Measurements from ENCODE around the gene AP2A2.
"Not testable (repeated sequence)": the region's sequence is repeated elsewhere in the genome, so short reads cannot be mapped to it uniquely, and the experiment has no call there.

The AP2A2 gene

GRCh38 chr11:1000357-1001278 lies 74.9 kb downstream of the AP2A2 start:
- DNase-seq, result no peak

- no peak for DNase-seq
Measured at GRCh38 chr11:1001617-1002405, 76.1 kb downstream of the AP2A2 start.

GRCh38 chr11:1002406-1002984 lies 76.8 kb downstream of the AP2A2 start:
- DNase-seq, result no peak

GRCh38 chr11:1003159-1003558 lies 77.5 kb downstream of the AP2A2 start:
- DNase-seq, result no peak

- no peak for DNase-seq
Measured at GRCh38 chr11:1005928-1006327, 80.3 kb downstream of the AP2A2 start.

- no peak for DNase-seq
Measured at GRCh38 chr11:1006762-1007161, 81.1 kb downstream of the AP2A2 start.

- DNase-seq, result no peak
Measured at GRCh38 chr11:1007279-1007678, 81.6 kb downstream of the AP2A2 start.

GRCh38 chr11:1008001-1008802 lies 82.5 kb downstream of the AP2A2 start:
- no peak for DNase-seq

GRCh38 chr11:1008803-1009145 lies 83.1 kb downstream of the AP2A2 start:
- no peak for DNase-seq

GRCh38 chr11:1009371-1009770 lies 83.7 kb downstream of the AP2A2 start:
- DNase-seq, result no peak

- no peak for DNase-seq
Measured at GRCh38 chr11:1009991-1010390, 84.3 kb downstream of the AP2A2 start.

- DNase-seq, result no peak
Measured at GRCh38 chr11:1010551-1011319, 85.1 kb downstream of the AP2A2 start.

GRCh38 chr11:1011320-1011698 lies 85.6 kb downstream of the AP2A2 start:
- DNase-seq, result no peak

GRCh38 chr11:1012291-1012690 lies 86.6 kb downstream of the AP2A2 start:
- no peak for DNase-seq

GRCh38 chr11:1012740-1013630 lies 87.3 kb downstream of the AP2A2 start:
- no peak for DNase-seq

GRCh38 chr11:1013631-1013935 lies 87.9 kb downstream of the AP2A2 start:
- DNase-seq, result no peak

- DNase-seq, result no peak
Measured at GRCh38 chr11:1014276-1014675, 88.6 kb downstream of the AP2A2 start.

- DNase-seq, result no peak
Measured at GRCh38 chr11:1015064-1015463, 89.4 kb downstream of the AP2A2 start.

GRCh38 chr11:1015826-1016545 lies 90.3 kb downstream of the AP2A2 start:
- DNase-seq, result no peak

- DNase-seq, result not testable (repeated sequence)
Measured at GRCh38 chr11:1016610-1017126, 91.0 kb downstream of the AP2A2 start.
